Ishikawa (cell line): ENCODE data around the gene CRABP2.

Source experiments
- CEBPB ChIP-seq: IDR thresholded peaks from 2 replicates; pipeline ENCODE4 v1.6.1; 2012
- CREB1 ChIP-seq: IDR thresholded peaks from 2 replicates; pipeline ENCODE4 v1.6.1; 2012; ENCODE audit warnings: low read depth
- EGR1 ChIP-seq: IDR thresholded peaks from 2 replicates; pipeline ENCODE4 v1.6.1; 2012
- EP300 ChIP-seq: IDR thresholded peaks from 2 replicates; pipeline ENCODE4 v1.6.1; 2012; ENCODE audit warnings: borderline replicate concordance
- MAX ChIP-seq: IDR thresholded peaks from 2 replicates; pipeline ENCODE4 v1.6.1; 2012
- REST ChIP-seq: IDR thresholded peaks from 2 replicates; pipeline ENCODE4 v1.6.1; 2012; ENCODE audit warnings: low read depth, mild to moderate bottlenecking
- TAF1 ChIP-seq: IDR thresholded peaks from 2 replicates; pipeline ENCODE4 v1.6.1; 2012; ENCODE audit warnings: low read depth, mild to moderate bottlenecking
- TEAD4 ChIP-seq: IDR thresholded peaks from 2 replicates; pipeline ENCODE4 v1.6.1; 2012
- YY1 ChIP-seq: IDR thresholded peaks from 2 replicates; pipeline ENCODE4 v1.6.1; 2012; ENCODE audit warnings: low read depth

GRCh38 chr1:156738407-156738806, 33.0 kb upstream of the CRABP2 start:
- TF ChIP-seq REST (no peak), YY1 (no peak), CEBPB (no peak), EGR1 (no peak), TAF1 (no peak), MAX (no peak), EP300 (no peak), CREB1 (no peak), TEAD4 (no peak)
